PFSK-1 (cell line): ENCODE measurements around the gene MRPL21.

Experiments
- FOXP2 ChIP-seq: optimal IDR thresholded peaks from 2 replicates; pipeline ENCODE3; 2011; ENCODE audit warnings: borderline replicate concordance, control low read depth, inconsistent platforms; ENCODE audit not compliant: insufficient read depth; ENCODE audit errors: extremely low read length, extremely low read depth
- POLR2AphosphoS5 ChIP-seq: IDR thresholded peaks from 2 replicates; pipeline ENCODE4 v1.6.1; 2012; ENCODE audit warnings: low read depth, mild to moderate bottlenecking, control low read depth, low read length, moderate library complexity
- SIN3A ChIP-seq: IDR thresholded peaks from 2 replicates; pipeline ENCODE4 v1.6.1; 2012; ENCODE audit warnings: mild to moderate bottlenecking, low read length, moderate library complexity, borderline replicate concordance; ENCODE audit not compliant: insufficient read depth
- TAF1 ChIP-seq: IDR thresholded peaks from 2 replicates; pipeline ENCODE4 v1.6.1; 2012; ENCODE audit warnings: low read length, control low read depth, borderline replicate concordance; ENCODE audit not compliant: insufficient read depth
- TF ChIP-seq, protein P1 (sequence below), 2 experiments: IDR thresholded peaks; 2 replicates each; pipeline versions ENCODE4 v1.6.1 to v1.8.0; 2011 to 2012; ENCODE audit warnings: low read depth in 2 of 2, low read length in 2 of 2, control low read depth in 1 of 2, inconsistent platforms in 1 of 2, mild to moderate bottlenecking in 1 of 2, moderate library complexity in 1 of 2; ENCODE audit not compliant: insufficient read depth in 1 of 2

The MRPL21 gene

DNA sequence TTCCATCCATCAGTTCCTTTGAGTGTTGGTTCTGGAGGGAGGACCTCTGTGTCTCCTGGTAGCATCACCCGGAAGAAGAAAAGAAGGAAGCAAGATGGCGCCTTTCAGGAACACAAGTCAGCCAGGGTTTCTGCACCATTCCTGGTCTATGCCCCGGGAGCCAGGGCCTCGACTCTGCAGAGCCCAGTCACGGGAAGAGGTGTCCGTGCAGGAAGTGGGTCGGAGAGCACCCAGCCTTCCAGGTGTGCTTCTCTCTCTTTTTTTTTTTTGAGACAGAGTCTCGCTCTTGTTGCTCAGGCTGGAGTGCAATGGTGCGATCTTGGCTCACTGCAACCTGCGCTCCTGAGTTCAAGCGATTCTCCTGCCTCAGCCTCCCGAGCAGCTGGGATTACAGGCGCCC lies 21.2 kb downstream of the MRPL21 start:
- no peak for TF ChIP-seq SIN3A
- TF ChIP-seq TAF1: no peak

DNA sequence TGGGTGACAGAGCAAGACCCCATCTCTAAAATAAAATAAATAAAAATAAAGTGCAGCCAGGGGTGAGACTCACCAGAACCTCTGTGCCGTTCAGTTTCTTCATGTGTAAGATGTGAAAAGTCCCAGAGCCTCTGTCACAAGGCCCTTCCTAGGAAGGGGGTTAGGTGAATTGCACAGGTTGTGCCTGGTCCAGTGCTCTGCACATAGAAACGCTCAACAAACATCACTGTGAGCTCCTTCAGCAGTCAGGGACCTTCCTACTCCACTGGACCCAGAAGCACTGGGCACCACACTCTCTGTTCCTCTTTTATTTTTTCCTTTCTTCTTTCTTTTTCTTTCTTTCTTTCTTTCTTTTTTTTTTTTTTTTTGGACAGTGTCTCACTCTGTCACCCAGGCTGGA lies 22.3 kb downstream of the MRPL21 start:
- TF ChIP-seq SIN3A (no peak), TAF1 (no peak), POLR2AphosphoS5 (no peak), FOXP2 (no peak)
- TF ChIP-seq, protein P1, sequence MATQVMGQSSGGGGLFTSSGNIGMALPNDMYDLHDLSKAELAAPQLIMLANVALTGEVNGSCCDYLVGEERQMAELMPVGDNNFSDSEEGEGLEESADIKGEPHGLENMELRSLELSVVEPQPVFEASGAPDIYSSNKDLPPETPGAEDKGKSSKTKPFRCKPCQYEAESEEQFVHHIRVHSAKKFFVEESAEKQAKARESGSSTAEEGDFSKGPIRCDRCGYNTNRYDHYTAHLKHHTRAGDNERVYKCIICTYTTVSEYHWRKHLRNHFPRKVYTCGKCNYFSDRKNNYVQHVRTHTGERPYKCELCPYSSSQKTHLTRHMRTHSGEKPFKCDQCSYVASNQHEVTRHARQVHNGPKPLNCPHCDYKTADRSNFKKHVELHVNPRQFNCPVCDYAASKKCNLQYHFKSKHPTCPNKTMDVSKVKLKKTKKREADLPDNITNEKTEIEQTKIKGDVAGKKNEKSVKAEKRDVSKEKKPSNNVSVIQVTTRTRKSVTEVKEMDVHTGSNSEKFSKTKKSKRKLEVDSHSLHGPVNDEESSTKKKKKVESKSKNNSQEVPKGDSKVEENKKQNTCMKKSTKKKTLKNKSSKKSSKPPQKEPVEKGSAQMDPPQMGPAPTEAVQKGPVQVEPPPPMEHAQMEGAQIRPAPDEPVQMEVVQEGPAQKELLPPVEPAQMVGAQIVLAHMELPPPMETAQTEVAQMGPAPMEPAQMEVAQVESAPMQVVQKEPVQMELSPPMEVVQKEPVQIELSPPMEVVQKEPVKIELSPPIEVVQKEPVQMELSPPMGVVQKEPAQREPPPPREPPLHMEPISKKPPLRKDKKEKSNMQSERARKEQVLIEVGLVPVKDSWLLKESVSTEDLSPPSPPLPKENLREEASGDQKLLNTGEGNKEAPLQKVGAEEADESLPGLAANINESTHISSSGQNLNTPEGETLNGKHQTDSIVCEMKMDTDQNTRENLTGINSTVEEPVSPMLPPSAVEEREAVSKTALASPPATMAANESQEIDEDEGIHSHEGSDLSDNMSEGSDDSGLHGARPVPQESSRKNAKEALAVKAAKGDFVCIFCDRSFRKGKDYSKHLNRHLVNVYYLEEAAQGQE (IDR thresholded peaks at IDR 0.05; ENCODE audit: insufficient read depth in 1 of 2, low read depth in 2 of 2, low read length in 2 of 2): no peak

DNA sequence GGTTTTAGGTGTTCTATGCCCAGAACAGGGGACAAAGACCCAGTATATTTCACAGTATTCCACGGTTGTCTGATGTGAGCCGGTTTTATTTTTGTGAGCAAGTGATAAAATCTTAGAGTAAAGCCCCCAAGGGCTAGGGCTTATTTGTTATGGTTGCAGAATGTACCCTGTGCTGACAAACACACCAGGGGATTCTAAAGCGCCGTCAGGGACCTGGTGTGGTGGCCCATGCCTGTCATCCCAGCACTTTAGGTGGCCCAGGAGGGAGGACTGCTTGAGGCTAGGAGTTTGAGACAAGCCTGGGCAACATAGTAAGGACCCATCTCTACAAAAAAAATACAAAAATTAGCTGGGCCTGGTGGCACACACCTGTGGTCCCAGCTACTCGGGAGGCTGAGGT lies 22.8 kb downstream of the MRPL21 start:
- TF ChIP-seq SIN3A (no peak), TAF1 (no peak), FOXP2 (no peak), POLR2AphosphoS5 (no peak)
- TF ChIP-seq, protein P1 (IDR thresholded peaks at IDR 0.05; ENCODE audit: insufficient read depth in 1 of 2, low read depth in 2 of 2, low read length in 2 of 2): no peak

DNA sequence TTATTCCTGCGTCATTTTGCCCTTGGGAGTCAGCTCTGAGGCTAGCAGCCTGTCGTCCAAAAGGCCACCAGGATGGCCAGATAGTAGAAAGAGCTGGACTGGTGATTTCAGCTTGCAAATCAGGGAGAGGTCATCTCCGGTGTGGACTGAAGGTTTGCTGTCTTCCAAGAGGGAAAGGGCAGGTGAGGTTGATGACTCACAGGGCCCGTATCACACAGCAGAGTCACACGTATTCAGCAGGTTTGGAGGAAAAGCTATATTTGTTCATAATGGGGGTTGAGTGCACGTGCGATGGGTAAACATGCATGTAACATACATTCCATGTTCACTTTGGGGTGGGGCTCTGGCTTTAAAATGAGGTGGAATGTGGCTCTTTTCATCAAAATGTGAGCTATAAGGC lies 25.6 kb downstream of the MRPL21 start:
- TF ChIP-seq FOXP2 (no peak), SIN3A (no peak), TAF1 (no peak), POLR2AphosphoS5 (no peak)
- TF ChIP-seq, protein P1 (IDR thresholded peaks at IDR 0.05; ENCODE audit: insufficient read depth in 1 of 2, low read depth in 2 of 2, low read length in 2 of 2): no peak

DNA sequence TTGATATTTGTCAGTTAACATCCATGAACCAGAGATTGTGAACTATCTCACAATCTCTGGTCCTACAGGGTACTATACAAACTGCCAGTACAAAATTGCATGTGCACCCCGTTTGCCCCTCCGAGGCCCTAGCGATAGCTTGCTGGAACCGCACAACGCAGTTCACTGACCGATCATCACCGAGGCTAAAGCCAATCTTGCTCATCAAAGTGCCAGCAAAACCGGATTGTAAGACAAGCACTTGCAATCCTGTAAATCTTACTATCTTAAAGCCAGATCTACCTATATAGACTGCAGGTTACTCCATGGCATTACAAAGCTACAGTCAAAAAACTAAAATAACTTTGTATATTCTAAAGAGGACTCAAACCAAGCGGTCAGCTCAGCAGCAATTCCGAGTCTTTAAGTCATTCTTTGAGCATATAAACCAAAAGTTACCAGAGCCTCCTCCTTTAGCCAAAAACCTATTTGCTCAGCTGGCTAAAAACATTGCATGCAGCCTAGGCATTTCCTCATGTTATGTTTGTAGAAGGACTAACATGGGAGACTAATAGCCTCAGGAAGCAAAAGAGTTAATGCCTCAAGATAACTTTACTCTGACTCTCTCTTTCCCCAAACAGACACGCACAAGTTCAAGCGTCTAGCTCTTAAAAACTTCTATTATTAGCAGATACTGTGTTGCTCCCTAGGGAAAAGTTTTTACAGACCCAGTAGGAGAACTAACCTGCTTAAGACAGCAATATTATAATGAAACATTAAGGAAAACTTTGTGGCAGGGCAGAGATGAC lies 31.2 kb downstream of the MRPL21 start:
- TF ChIP-seq SIN3A: no peak
- TF ChIP-seq POLR2AphosphoS5: no peak

DNA sequence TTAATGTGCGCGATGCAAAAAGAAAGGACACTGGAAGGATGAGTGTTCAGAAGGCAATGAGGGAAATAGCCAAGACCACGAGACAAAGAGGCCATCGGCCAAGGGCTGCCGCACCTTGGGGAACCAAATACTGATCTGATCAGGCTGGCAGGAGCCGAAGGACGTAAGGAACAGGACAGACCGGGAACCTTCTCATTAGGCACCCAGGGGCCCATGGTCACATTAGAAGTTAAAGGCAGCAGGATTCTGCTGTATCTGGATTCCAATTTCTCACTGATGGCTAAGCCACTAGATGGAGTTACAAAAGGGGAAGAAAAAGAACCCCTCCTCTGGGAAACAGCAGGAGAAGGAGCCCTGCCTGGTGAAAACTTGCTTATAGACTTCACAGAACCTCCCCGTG lies 33.2 kb downstream of the MRPL21 start:
- TF ChIP-seq FOXP2 (no peak), POLR2AphosphoS5 (no peak), SIN3A (no peak), TAF1 (no peak)
- TF ChIP-seq, protein P1 (IDR thresholded peaks at IDR 0.05; ENCODE audit: insufficient read depth in 1 of 2, low read depth in 2 of 2, low read length in 2 of 2): no peak
